GM20000 (cell line): ENCODE results near the gene LAMB4.

Source experiments
- DNase-seq: peaks from one replicate; pipeline ENCODE4 v3.0.0; 2012; ENCODE audit warnings: low spot score
- TF ChIP-seq, protein P1 (sequence below): IDR thresholded peaks from 2 replicates; pipeline ENCODE4 v1.5.1; 2012; ENCODE audit warnings: mild to moderate bottlenecking, control low read depth; ENCODE audit errors: extremely low read depth, missing control alignments

The LAMB4 gene

DNA sequence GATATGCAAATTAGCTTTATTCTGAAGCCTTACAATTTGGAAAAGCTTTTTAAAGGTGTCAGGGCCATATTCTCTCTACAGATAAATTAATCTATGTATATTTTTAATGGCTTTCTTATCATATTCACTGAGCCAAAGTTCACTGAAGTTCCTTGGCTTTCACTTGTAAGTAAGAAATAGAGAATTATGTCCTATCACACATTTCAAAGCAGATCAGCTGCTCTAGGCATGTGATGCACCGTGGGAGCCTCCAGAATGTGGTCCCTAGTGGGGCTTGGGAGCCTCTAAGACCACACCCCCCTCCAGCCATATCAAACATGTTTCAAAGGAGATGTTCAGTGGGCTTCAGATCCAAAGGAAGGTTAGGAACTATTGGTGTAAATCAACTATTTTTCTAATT lies 51.5 kb downstream of the LAMB4 start:
- DNase-seq: no peak
- TF ChIP-seq, protein P1, sequence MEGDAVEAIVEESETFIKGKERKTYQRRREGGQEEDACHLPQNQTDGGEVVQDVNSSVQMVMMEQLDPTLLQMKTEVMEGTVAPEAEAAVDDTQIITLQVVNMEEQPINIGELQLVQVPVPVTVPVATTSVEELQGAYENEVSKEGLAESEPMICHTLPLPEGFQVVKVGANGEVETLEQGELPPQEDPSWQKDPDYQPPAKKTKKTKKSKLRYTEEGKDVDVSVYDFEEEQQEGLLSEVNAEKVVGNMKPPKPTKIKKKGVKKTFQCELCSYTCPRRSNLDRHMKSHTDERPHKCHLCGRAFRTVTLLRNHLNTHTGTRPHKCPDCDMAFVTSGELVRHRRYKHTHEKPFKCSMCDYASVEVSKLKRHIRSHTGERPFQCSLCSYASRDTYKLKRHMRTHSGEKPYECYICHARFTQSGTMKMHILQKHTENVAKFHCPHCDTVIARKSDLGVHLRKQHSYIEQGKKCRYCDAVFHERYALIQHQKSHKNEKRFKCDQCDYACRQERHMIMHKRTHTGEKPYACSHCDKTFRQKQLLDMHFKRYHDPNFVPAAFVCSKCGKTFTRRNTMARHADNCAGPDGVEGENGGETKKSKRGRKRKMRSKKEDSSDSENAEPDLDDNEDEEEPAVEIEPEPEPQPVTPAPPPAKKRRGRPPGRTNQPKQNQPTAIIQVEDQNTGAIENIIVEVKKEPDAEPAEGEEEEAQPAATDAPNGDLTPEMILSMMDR: no peak

DNA sequence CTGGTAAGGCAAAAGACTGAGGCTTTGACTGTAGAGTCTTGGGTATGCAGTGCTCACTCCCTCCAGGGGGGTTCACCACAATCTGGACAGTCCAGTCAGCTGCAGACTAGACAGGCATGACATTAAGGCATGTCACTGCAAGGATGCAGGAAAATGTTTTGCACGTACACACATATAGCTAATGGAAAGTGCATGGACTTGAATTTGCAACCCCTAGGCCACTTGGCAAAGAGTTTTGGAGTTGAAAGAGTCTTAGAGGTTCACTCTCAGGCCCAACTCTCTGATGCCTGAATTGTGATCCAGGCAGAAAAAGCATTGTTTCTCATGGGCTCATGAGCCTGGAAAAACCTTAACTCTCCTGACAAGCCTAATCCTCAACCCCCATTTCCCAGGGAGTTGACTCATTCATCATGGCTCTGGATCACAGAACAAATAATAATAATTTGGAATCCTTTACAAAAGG lies 51.9 kb downstream of the LAMB4 start:
- TF ChIP-seq, protein P1: no peak
- DNase-seq: no peak

DNA sequence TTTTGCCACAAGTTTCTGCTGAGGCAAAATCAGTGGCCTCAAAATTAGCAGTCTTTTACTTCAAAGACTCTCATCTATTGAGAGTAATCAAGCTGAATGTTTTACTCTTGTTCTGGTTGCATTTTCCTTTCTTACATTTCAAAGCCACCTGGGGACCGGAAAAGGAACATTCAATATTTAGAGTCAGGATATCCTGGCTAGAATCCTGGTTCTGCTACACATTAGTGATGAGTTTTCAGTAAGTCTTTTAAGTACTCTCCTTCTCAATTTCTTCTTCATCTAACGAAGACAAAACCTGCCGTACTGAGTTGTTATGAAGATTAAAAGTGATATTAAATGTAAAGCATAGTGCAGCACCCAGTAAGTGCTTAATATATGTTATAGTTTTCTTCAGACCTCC lies 52.5 kb downstream of the LAMB4 start:
- DNase-seq: no peak
- TF ChIP-seq, protein P1: no peak

DNA sequence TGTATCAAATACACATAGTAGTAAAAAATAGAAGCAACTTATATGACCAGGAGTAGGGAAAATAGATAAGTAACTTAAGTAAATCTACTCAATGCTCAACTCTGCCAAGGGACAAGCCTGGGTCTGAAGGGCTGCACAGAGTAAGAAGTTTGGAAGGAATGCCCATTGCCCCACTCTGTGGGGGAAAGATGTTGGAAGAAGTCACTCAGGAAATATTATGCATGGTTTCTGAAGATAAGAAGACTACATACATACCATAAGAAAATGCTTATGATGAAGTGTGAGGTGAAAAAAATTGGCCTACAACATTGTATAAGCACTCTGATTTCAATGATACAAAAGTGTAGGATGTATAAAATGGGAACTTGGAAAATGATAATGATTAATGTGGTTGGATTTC lies 54.0 kb downstream of the LAMB4 start:
- no peak for DNase-seq
- TF ChIP-seq, protein P1: no peak

DNA sequence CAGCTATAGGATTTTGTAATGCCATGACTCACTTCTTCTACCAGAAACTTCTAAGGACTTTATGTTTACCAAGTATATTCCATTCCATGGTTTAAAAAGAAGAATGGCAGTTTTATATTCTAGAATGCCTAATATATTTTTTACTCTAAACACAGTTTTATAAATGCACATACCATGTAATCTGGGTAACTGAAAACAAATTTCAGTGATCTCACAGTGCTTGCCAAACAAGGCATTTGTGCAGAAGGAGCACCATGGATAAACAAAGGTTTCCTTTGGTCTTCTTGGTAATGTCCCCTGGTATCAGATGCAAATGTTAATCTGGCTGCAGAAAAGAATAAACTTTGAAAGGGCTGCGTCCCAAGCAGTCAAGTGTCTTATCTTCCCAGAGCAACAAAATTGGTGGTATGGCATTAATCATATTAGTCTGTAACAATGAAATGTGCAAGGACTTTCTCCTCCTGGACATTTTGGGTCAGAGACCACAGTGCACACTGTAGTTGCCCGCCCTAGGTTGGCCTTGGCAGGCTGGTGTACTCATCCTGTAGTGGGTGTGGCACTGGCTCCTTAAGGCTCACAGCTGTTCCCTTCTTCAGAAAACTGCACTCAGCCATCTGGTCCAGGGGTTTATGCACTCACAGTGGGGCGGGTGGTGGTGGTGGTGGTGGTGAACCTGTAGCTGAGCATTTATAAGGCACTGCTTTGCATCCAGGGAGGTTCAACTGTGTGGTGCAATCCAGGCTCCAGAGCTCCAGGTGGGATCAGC lies 56.7 kb downstream of the LAMB4 start:
- TF ChIP-seq, protein P1: no peak
- no peak for DNase-seq

DNA sequence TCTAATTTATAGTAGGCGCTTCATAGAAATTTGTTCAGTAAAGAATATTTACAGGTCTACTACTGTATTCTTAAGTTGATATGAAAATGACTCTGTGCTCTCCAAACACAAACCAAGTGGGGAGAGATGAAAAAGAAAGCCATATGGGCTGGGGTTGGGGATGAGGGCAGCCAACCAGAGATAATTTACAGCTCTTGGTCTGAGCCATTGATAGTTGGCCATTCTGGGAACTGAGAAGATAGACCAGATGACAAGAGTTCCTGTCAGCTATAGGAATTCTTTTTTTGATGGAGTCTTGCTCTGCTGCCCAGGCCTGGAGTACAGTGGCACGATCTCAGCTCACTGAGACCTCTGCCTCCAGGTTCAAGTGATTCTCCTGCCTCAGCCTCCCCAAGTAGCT lies 57.4 kb downstream of the LAMB4 start:
- no peak for DNase-seq
- TF ChIP-seq, protein P1: no peak

DNA sequence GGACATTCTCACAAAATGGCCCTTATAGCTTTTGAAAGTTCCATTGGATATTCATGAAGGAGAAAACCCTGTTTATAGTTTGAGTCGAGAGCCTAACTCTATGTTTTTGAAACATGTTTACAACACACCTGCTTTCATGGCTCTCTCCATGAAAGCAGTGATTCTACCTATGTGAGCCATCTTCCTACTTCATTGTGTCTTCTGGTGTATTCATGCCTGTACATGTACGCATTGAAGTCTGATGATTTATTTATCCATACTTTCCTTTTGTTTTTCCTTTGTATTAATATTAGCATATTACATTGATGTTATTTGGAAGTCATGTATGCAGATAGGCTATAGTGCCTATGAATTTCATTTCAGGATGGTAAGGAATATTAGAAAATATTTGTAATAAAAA lies 58.0 kb downstream of the LAMB4 start:
- no peak for DNase-seq
- TF ChIP-seq, protein P1: no peak
